Transverse colon (tissue), 4 donors: ENCODE measurements around the gene STPG3. TPM values are rescaled to one million over a fixed set of nuclear protein-coding genes. Genes with fewer than 3 reads are reported as not detected.

Source experiments
- DNase-seq: peaks from one replicate; pipeline ENCODE4 v3.0.0-alpha.2; 2019
- H3K27ac ChIP-seq, 4 donors: fragments of 200-600 bp; sonication (generic); 2 replicates each; pipeline ENCODE4 v1.5.1; 2016 to 2018; ENCODE audit warnings: inconsistent platforms in 4 of 4
- H3K27me3 ChIP-seq: fragments of 200-600 bp; sonication (generic); 2 replicates; pipeline ENCODE4 v1.5.1; 2017; ENCODE audit warnings: inconsistent platforms
- H3K36me3 ChIP-seq, 4 donors: fragments of 200-600 bp; sonication (generic); 2 replicates each; pipeline ENCODE4 v1.5.1; 2017 to 2019; ENCODE audit warnings: inconsistent platforms in 4 of 4
- H3K4me1 ChIP-seq, 4 donors: fragments of 200-600 bp; sonication (generic); 2 replicates each; pipeline ENCODE4 v1.5.1; 2017 to 2020; ENCODE audit warnings: inconsistent platforms in 4 of 4
- H3K4me3 ChIP-seq, 4 donors: fragments of 200-600 bp; sonication (generic); 1 replicate in 1 of 4; 2 replicates in 3 of 4; pipeline versions ENCODE4 v1.5.1 to v1.6.1; 2017 to 2019; ENCODE audit warnings: inconsistent platforms in 4 of 4
- H3K9me3 ChIP-seq, 2 donors: fragments of 200-600 bp; sonication (generic); 2 replicates each; pipeline ENCODE4 v1.5.1; 2017 to 2019; ENCODE audit warnings: inconsistent platforms in 2 of 2
- EP300 ChIP-seq: sonication (generic); formaldehyde crosslinking; IDR thresholded peaks from one replicate; pipeline ENCODE4 v1.6.1; 2017; ENCODE audit warnings: antibody characterized with exemption, low read depth
- POLR2A ChIP-seq: fragments of 450-650 bp; IDR thresholded peaks from one replicate; pipeline ENCODE4 v1.6.1; 2016; ENCODE audit warnings: antibody characterized with exemption, mild to moderate bottlenecking, moderate library complexity
- POLR2AphosphoS5 ChIP-seq, 3 donors: sonication (generic); formaldehyde crosslinking; IDR thresholded peaks; one replicate each; pipeline ENCODE4 v1.6.1; 2016; ENCODE audit warnings: antibody characterized with exemption in 3 of 3
- WGBS, 2 donors: methylation state at CpG; one replicate each; pipeline ENCODE4 v1.1.5; 2018; ENCODE audit warnings: low coverage in 1 of 2; 5-methylcytosine and 5-hydroxymethylcytosine counted together
- in situ Hi-C, 4 donors: fragments of 200-750 bp; cut with MboI; loops; one replicate each; pipeline versions ENCODE4 v1.15.0 to v1.15.1; 2017; ENCODE audit warnings: low sequenced_read_pairs in 3 of 4, low pct_ligation_motif_present in 1 of 4, low pct_unique_long_range_greater_than_20kb in 1 of 4
- intact Hi-C: fragments of 100-400 bp; cut with DNase I; formaldehyde crosslinking; loops from one replicate; pipeline ENCODE4 v1.15.1; 2023; ENCODE audit warnings: low total_unique reads
- total RNA-seq, 4 donors: library from RNA; depleted of rRNA; stranded (reverse); fragments of >200 nt; gene quantifications; one replicate each; pipeline ENCODE4 v1.1.0, GENCODE V29; 2016
- TF ChIP-seq, protein P1 (sequence below), 5 experiments: fragments of 200-600 bp in 3 of 5; fragments of 450-650 bp in 2 of 5; sonication (generic) in 3 of 5; IDR thresholded peaks; 1 replicate in 2 of 5; 2 replicates in 3 of 5; pipeline ENCODE4 v1.5.1; 2016 to 2017; ENCODE audit warnings: antibody characterized with exemption in 5 of 5, inconsistent platforms in 3 of 5, mild to moderate bottlenecking in 2 of 5, moderate library complexity in 1 of 5

STPG3 gene
- total RNA-seq, 4 donors from 2014 or later = not detected

DNA sequence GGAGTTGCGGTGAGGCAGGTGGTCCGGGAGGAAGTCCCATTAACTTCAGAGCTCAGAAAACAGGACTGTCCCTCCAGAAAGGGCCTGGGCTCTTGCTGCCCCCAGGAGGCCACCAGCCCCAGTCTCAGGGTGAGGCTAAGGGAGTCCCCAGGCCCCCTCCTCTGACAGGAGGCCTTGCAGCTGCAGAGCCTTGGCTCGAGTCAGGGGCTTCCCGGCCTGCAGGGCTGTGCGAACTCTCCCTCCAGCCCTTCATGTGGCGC, 3.2 kb upstream of the STPG3 start:
- no peak for DNase-seq
- H3K27me3 ChIP-seq = no peaks in the 10 kb centered on the region
- H3K9me3 ChIP-seq = no peaks in the 10 kb centered on the region
- WGBS, 2 donors = 96% methylated on average over 6 of the region's 6 CpGs; no CpG with 5 or more reads in 1 of the 2 donors
- in situ Hi-C loops = no loop called here
- peaks cover 0 to 2% (median 0%) of the 10 kb centered on the region in 4 donors for H3K36me3 ChIP-seq
- no peak overlapping the region for H3K27ac ChIP-seq
- TF ChIP-seq POLR2AphosphoS5 (IDR thresholded peaks at IDR 0.05) (no peak), POLR2A (no peak), EP300 (no peak)
- TF ChIP-seq, protein P1, sequence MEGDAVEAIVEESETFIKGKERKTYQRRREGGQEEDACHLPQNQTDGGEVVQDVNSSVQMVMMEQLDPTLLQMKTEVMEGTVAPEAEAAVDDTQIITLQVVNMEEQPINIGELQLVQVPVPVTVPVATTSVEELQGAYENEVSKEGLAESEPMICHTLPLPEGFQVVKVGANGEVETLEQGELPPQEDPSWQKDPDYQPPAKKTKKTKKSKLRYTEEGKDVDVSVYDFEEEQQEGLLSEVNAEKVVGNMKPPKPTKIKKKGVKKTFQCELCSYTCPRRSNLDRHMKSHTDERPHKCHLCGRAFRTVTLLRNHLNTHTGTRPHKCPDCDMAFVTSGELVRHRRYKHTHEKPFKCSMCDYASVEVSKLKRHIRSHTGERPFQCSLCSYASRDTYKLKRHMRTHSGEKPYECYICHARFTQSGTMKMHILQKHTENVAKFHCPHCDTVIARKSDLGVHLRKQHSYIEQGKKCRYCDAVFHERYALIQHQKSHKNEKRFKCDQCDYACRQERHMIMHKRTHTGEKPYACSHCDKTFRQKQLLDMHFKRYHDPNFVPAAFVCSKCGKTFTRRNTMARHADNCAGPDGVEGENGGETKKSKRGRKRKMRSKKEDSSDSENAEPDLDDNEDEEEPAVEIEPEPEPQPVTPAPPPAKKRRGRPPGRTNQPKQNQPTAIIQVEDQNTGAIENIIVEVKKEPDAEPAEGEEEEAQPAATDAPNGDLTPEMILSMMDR (IDR thresholded peaks at IDR 0.05) = no peak
- no peak overlapping the region for H3K4me3 ChIP-seq
- intact Hi-C loops = no loop called here
- peaks cover 2 to 14% (median 7%) of the 10 kb centered on the region in 4 donors for H3K4me1 ChIP-seq

DNA sequence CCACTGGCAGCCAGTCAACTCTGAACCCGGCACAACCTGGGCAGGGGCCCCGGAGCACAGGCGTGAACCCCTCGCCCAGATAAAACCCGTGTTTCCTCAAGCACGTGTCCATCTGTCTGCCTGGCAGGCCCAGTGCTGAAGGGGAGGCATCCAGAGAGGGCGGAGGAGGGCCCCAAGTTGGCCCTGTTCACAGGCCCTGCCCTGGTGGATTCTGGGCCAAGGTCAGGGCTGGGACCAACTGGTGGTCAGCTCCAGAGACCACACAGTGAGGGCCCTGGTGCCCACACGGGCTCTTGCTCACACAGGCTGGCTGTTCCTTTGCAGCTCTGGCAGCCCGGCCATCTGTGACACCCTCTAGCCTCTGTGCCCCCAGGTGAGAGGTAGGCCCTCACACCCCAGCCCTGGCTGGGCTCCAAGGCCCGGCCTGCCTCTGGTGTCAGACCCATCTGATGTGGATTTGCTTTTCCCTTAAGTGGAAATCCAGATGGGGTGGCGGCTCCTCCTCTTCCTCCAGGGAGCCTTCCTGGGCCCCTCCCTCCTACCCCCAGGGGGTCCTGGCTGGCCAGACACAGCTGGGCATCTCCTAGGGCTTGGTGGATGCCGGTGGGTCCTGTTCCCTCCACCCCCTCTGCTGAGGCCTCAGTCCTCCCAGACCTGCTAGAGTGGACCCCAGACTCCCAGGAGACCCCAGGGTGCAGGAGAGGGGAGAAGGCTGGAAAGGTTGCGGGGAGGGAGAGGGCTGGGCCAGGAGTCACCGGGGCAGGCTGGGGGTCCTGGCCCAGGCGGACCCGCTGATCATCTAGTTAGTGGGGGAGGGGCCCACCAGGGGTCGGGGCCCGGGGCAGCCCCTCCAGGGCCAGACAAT, 525 bp upstream of the STPG3 start:
- TF ChIP-seq POLR2AphosphoS5 (IDR thresholded peaks at IDR 0.05) (no peak), POLR2A (no peak), EP300 (no peak)
- TF ChIP-seq, protein P1 (IDR thresholded peaks at IDR 0.05) = no peak
- no peak for DNase-seq
- intact Hi-C loops = no loop called here
- no peak overlapping the region for H3K4me3 ChIP-seq
- H3K27ac ChIP-seq = no peak overlapping the region
- peaks cover 8 to 16% (median 10%) of the 10 kb centered on the region in 4 donors for H3K4me1 ChIP-seq
- H3K27me3 ChIP-seq = no peaks in the 10 kb centered on the region
- in situ Hi-C loops = no loop called here
- no peaks in the 10 kb centered on the region for H3K36me3 ChIP-seq
- WGBS, 2 donors = 71% methylated on average over 15 of the region's 18 CpGs; no CpG with 5 or more reads in 1 of the 2 donors
- H3K9me3 ChIP-seq = no peaks in the 10 kb centered on the region

DNA sequence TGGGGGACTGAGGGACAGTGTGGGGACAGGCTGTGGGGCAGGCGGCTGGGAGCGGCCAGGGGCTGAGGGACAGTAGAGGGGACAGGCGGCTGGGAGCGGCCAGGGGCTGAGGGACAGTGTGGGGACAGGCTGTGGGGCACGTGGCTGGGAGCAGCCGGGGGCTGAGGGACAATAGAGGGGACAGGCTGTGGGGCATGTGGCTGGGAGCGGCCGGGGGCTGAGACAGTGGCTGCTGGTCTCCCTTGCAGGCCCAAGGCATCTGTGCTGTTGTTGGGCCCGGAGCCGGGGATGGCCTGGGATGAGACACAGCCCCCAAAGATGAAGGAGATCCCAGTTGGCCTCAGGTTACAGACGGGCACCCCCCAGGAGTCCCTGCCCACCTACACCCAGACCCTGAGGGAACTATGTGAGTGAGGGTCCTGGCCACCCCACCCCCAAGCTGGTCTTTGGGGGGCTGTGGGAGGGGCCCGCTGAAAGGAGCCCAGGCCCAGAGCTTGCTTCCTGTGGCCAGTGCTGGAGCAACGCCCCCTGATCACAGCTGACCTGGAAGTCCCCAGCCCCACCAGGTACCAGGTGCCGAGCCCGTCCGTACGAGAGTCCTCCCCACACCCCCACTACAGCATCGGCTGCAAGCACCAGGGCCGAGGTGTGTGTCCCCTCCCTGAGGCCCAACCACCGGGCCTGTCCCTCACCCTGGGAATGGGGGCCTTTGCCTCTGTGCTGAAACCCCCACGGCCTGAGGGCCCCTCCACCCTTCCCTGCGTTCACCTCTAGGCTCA, 593 bp downstream of the STPG3 start:
- in situ Hi-C loops (no loop called here), intact Hi-C loops (no loop called here)
- Histone ChIP-seq H3K4me3 (no peak overlapping the region), H3K27me3 (no peaks in the 10 kb centered on the region), H3K36me3 (peaks cover 0 to 3% (median 0%) of the 10 kb centered on the region in 4 donors), H3K4me1 (peaks cover 17 to 26% (median 20%) of the 10 kb centered on the region in 4 donors), H3K9me3 (no peaks in the 10 kb centered on the region), H3K27ac (no peak overlapping the region)
- DNase-seq = no peak
- 60 to 84% methylated on average over 2 to 21 of the region's 22 CpGs for WGBS, 2 donors
- no peak for TF ChIP-seq POLR2AphosphoS5 (IDR thresholded peaks at IDR 0.05)
- TF ChIP-seq POLR2A = no peak
- TF ChIP-seq EP300 = no peak
- TF ChIP-seq, protein P1 (IDR thresholded peaks at IDR 0.05) = no peak
